IPS DF 6.9 (cell line): Measurements from ENCODE around the gene PCDHGB1.
"Not testable (repeated sequence)": the region's sequence is repeated elsewhere in the genome, so short reads cannot be mapped to it uniquely, and the experiment has no call there.

Experiments
- DNase-seq: peaks from one replicate; pipeline ENCODE4 v3.0.0-alpha.2; 2013; ENCODE audit warnings: low read depth, low spot score
- H3K27ac ChIP-seq: one replicate; pipeline ENCODE4 v1.5.1; 2013; ENCODE audit warnings: low read length, control low read depth
- H3K27me3 ChIP-seq: 2 replicates; pipeline ENCODE4 v1.6.1; 2013; ENCODE audit warnings: mild to moderate bottlenecking, low read length; ENCODE audit not compliant: control insufficient read depth, insufficient read depth
- H3K36me3 ChIP-seq: 2 replicates; pipeline ENCODE4 v1.6.1; 2013; ENCODE audit warnings: low read length; ENCODE audit not compliant: control insufficient read depth, insufficient read depth
- H3K4me1 ChIP-seq: 2 replicates; pipeline ENCODE4 v1.6.1; 2013; ENCODE audit warnings: low read length; ENCODE audit not compliant: control insufficient read depth, insufficient read depth
- H3K4me3 ChIP-seq: 2 replicates; pipeline ENCODE4 v1.5.1; 2013; ENCODE audit warnings: mild to moderate bottlenecking, low read length
- H3K9me3 ChIP-seq: 2 replicates; pipeline ENCODE4 v1.6.1; 2013; ENCODE audit warnings: low read length, inconsistent platforms; ENCODE audit not compliant: control insufficient read depth, insufficient read depth
- WGBS: extraction: QIAGEN DNeasy Blood & Tissue Kit; methylation state at CpG from one replicate; pipeline ENCODE4 v1.1.7; 2013; ENCODE audit warnings: mixed read lengths, missing lambda C conversion rate; ENCODE audit not compliant: insufficient read length, insufficient coverage; 5-methylcytosine and 5-hydroxymethylcytosine counted together

The PCDHGB1 gene

GRCh38 chr5:141349917-141350619, at the start of gene PCDHGB1:
Gene PCDHGB1, plus strand, starts transcription at chr5:141350099. Its CDS starts 162 bp downstream, at chr5:141350261.
- no peak within 1 kb of the TSS; the same call in 1 of the 2 replicates for H3K4me3 ChIP-seq
- H3K27ac ChIP-seq, result no peak within 1 kb of the TSS
- no peak for DNase-seq
- H3K36me3 ChIP-seq, result no peaks in the 10 kb centered on the region
- H3K4me1 ChIP-seq, result no peaks in the 10 kb centered on the region
- H3K9me3 ChIP-seq, result no peaks in the 10 kb centered on the region; the same call in none of the 2 replicates
- H3K27me3 ChIP-seq, result no peaks in the 10 kb centered on the region
- over 99% methylated on average over 10 of the region's 29 CpGs for WGBS

- DNase-seq, result no peak
- no peaks in the 10 kb centered on the region for H3K36me3 ChIP-seq
- no peak within 1 kb of the TSS for H3K27ac ChIP-seq
- H3K4me3 ChIP-seq, result no peak within 1 kb of the TSS
- H3K27me3 ChIP-seq, result no peaks in the 10 kb centered on the region
- no peaks in the 10 kb centered on the region for H3K4me1 ChIP-seq
- WGBS, result no CpG with 5 or more reads among the region's 36 CpGs
- H3K9me3 ChIP-seq, result no peaks in the 10 kb centered on the region; the same call in 1 of the 2 replicates
Measured at GRCh38 chr5:141303756-141304155, 46.1 kb upstream of the PCDHGB1 start, which contains the start of gene SLC25A2. Gene SLC25A2, minus strand, starts transcription at chr5:141304049. Its CDS starts 184 bp downstream, at chr5:141303865.

- H3K27ac ChIP-seq, result no peak overlapping the region
- no peaks in the 10 kb centered on the region; the same call in 1 of the 2 replicates for H3K36me3 ChIP-seq
- H3K4me1 ChIP-seq, result no peaks in the 10 kb centered on the region
- DNase-seq, result no peak
- no peak overlapping the region for H3K4me3 ChIP-seq
- no peaks in the 10 kb centered on the region for H3K27me3 ChIP-seq
- no peaks in the 10 kb centered on the region; the same call in 1 of the 2 replicates for H3K9me3 ChIP-seq
- no CpG with 5 or more reads among the region's 1 CpG for WGBS
Measured at GRCh38 chr5:141306630-141307029, 43.3 kb upstream of the PCDHGB1 start.

- no peaks in the 10 kb centered on the region for H3K27me3 ChIP-seq
- DNase-seq, result no peak
- no peaks in the 10 kb centered on the region; the same call in 1 of the 2 replicates for H3K9me3 ChIP-seq
- peaks cover 2% of the 10 kb centered on the region; the same call in 1 of the 2 replicates for H3K36me3 ChIP-seq
- H3K4me1 ChIP-seq, result no peaks in the 10 kb centered on the region
- H3K4me3 ChIP-seq, result no peak overlapping the region
- no peak overlapping the region for H3K27ac ChIP-seq
Measured at GRCh38 chr5:141313711-141314110, 36.2 kb upstream of the PCDHGB1 start.

GRCh38 chr5:141316963-141317362, 32.9 kb upstream of the PCDHGB1 start:
- not testable (repeated sequence) for H3K36me3 ChIP-seq, H3K4me3 ChIP-seq, H3K27ac ChIP-seq, H3K27me3 ChIP-seq, H3K9me3 ChIP-seq, H3K4me1 ChIP-seq, DNase-seq
- no CpG with 5 or more reads among the region's 4 CpGs for WGBS

- no peaks in the 10 kb centered on the region; the same call in 1 of the 2 replicates for H3K9me3 ChIP-seq
- peaks cover 2% of the 10 kb centered on the region; the same call in 1 of the 2 replicates for H3K4me1 ChIP-seq
- DNase-seq, result no peak
- H3K27me3 ChIP-seq, result no peaks in the 10 kb centered on the region
- WGBS, result no CpG with 5 or more reads among the region's 6 CpGs
- H3K4me3 ChIP-seq, result no peak overlapping the region
- no peak overlapping the region for H3K27ac ChIP-seq
- peaks cover 8% of the 10 kb centered on the region; the same call in 1 of the 2 replicates for H3K36me3 ChIP-seq
Measured at GRCh38 chr5:141319202-141319601, 30.7 kb upstream of the PCDHGB1 start.

- Histone ChIP-seq H3K36me3 (peaks cover 8% of the 10 kb centered on the region; the same call in 1 of the 2 replicates), H3K4me1 (peaks cover 2% of the 10 kb centered on the region; the same call in 1 of the 2 replicates), H3K27me3 (no peaks in the 10 kb centered on the region), H3K9me3 (no peaks in the 10 kb centered on the region; the same call in 1 of the 2 replicates), H3K27ac (no peak overlapping the region), H3K4me3 (peak overlapping the region; percentile 70; the same call in 1 of the 2 replicates)
- no peak for DNase-seq
- WGBS, result no CpG with 5 or more reads among the region's 5 CpGs
Measured at GRCh38 chr5:141319699-141320098, 30.2 kb upstream of the PCDHGB1 start.

GRCh38 chr5:141320225-141321169, 29.4 kb upstream of the PCDHGB1 start, which contains the start of gene TAF7:
Gene TAF7, minus strand, starts transcription at chr5:141320784. Its CDS starts 740 bp downstream, at chr5:141320044.
- Histone ChIP-seq H3K27me3 (no peaks in the 10 kb centered on the region), H3K4me3 (peak within 1 kb of the TSS; percentile 70; the same call in 1 of the 2 replicates), H3K36me3 (peaks cover 8% of the 10 kb centered on the region; the same call in 1 of the 2 replicates), H3K27ac (no peak within 1 kb of the TSS), H3K9me3 (no peaks in the 10 kb centered on the region; the same call in 1 of the 2 replicates), H3K4me1 (peaks cover 2% of the 10 kb centered on the region; the same call in 1 of the 2 replicates)
- peak; percentile 84 for DNase-seq
- WGBS, result no CpG with 5 or more reads among the region's 67 CpGs

- peaks cover 8% of the 10 kb centered on the region; the same call in 1 of the 2 replicates for H3K36me3 ChIP-seq
- H3K4me3 ChIP-seq, result no peak overlapping the region
- WGBS, result 100% methylated on average over 2 of the region's 3 CpGs
- H3K4me1 ChIP-seq, result peaks cover 2% of the 10 kb centered on the region; the same call in 1 of the 2 replicates
- DNase-seq, result no peak
- no peak overlapping the region for H3K27ac ChIP-seq
- H3K9me3 ChIP-seq, result no peaks in the 10 kb centered on the region; the same call in 1 of the 2 replicates
- no peaks in the 10 kb centered on the region for H3K27me3 ChIP-seq
Measured at GRCh38 chr5:141322261-141322660, 27.6 kb upstream of the PCDHGB1 start.
